Neuronal stem cell (in vitro differentiated cells): ENCODE results near the gene ARHGEF10L.

ENCODE experiments used
- DNase-seq: peaks from one replicate; pipeline ENCODE4 v3.0.0-alpha.2; 2013; ENCODE audit warnings: low spot score
- H2AFZ ChIP-seq: one replicate; pipeline ENCODE4 v1.6.1; 2013; ENCODE audit warnings: mild to moderate bottlenecking, low read length, inconsistent platforms
- H2AK5ac ChIP-seq: 2 replicates; pipeline ENCODE4 v1.6.1; 2013; ENCODE audit warnings: low read depth, mild to moderate bottlenecking, inconsistent platforms, low read length, moderate library complexity, mixed read lengths
- H2BK120ac ChIP-seq: 2 replicates; pipeline ENCODE4 v1.6.1; 2013; ENCODE audit warnings: low read depth, mild to moderate bottlenecking, inconsistent platforms, low read length, moderate library complexity, mixed read lengths
- H2BK12ac ChIP-seq: one replicate; pipeline ENCODE4 v1.6.1; 2013; ENCODE audit warnings: low read length, inconsistent platforms
- H2BK15ac ChIP-seq: 2 replicates; pipeline ENCODE4 v1.6.1; 2013; ENCODE audit warnings: mild to moderate bottlenecking, low read length, inconsistent platforms, mixed read lengths
- H2BK5ac ChIP-seq: one replicate; pipeline ENCODE4 v1.6.1; 2013; ENCODE audit warnings: inconsistent platforms, mild to moderate bottlenecking, low read length, moderate library complexity
- H3K14ac ChIP-seq: one replicate; pipeline ENCODE4 v1.6.1; 2013; ENCODE audit warnings: low read length, inconsistent platforms
- H3K18ac ChIP-seq: 2 replicates; pipeline ENCODE4 v1.6.1; 2013; ENCODE audit warnings: low read length, inconsistent platforms
- H3K23ac ChIP-seq: 2 replicates; pipeline ENCODE4 v1.6.1; 2013; ENCODE audit warnings: low read depth, mild to moderate bottlenecking, mixed read lengths, low read length, inconsistent platforms; ENCODE audit not compliant: poor library complexity
- H3K27ac ChIP-seq: replicated peaks from 3 replicates; pipeline ENCODE4 v1.5.1; 2013; ENCODE audit warnings: low read length, inconsistent platforms
- H3K27me3 ChIP-seq, 3 experiments: 2 replicates each; pipeline ENCODE4 v1.6.1; 2013; ENCODE audit warnings: low read length in 3 of 3, mild to moderate bottlenecking in 2 of 3, inconsistent platforms in 1 of 3, low read depth in 1 of 3, mixed read lengths in 1 of 3, moderate library complexity in 1 of 3; ENCODE audit not compliant: control insufficient read depth in 3 of 3, insufficient read depth in 3 of 3
- H3K36me3 ChIP-seq, 2 donors: replicated peaks in 1 of 2; 2 replicates each; pipeline ENCODE4 v1.6.1; 2013; ENCODE audit warnings: low read length in 2 of 2; ENCODE audit not compliant: control insufficient read depth in 2 of 2, insufficient read depth in 2 of 2
- H3K4ac ChIP-seq: 2 replicates; pipeline ENCODE4 v1.6.1; 2013; ENCODE audit warnings: inconsistent platforms, mild to moderate bottlenecking, low read length, moderate library complexity
- H3K4me1 ChIP-seq, 2 donors: 1 replicate in 1 of 2; 2 replicates in 1 of 2; pipeline ENCODE4 v1.6.1; 2013; ENCODE audit warnings: low read length in 2 of 2, low read depth in 1 of 2; ENCODE audit not compliant: control insufficient read depth in 2 of 2, insufficient read depth in 1 of 2
- H3K4me2 ChIP-seq: one replicate; pipeline ENCODE4 v1.6.1; 2013; ENCODE audit warnings: mild to moderate bottlenecking, low read length, inconsistent platforms; ENCODE audit not compliant: insufficient read depth, poor library complexity, severe bottlenecking
- H3K4me3 ChIP-seq, 2 donors: 2 replicates each; pipeline ENCODE4 v1.5.1; 2013; ENCODE audit warnings: low read length in 2 of 2, mild to moderate bottlenecking in 2 of 2, inconsistent platforms in 1 of 2, moderate library complexity in 1 of 2
- H3K79me1 ChIP-seq: one replicate; pipeline ENCODE4 v1.6.1; 2013; ENCODE audit warnings: low read depth, mild to moderate bottlenecking, inconsistent platforms, low read length, moderate library complexity
- H3K9ac ChIP-seq: one replicate; pipeline ENCODE4 v1.6.1; 2013; ENCODE audit warnings: mild to moderate bottlenecking, low read depth, low read length, inconsistent platforms; ENCODE audit not compliant: poor library complexity
- H3K9me3 ChIP-seq, 2 donors: replicated peaks in 1 of 2; 2 replicates each; pipeline versions ENCODE3 to v1.6.1; 2013; ENCODE audit warnings: low read length in 2 of 2, mild to moderate bottlenecking in 2 of 2, inconsistent platforms in 1 of 2, low read depth in 1 of 2, mixed read lengths in 1 of 2, moderate library complexity in 1 of 2; ENCODE audit not compliant: control insufficient read depth in 2 of 2, insufficient read depth in 1 of 2
- H4K8ac ChIP-seq: one replicate; pipeline ENCODE4 v1.6.1; 2013; ENCODE audit warnings: low read depth, mild to moderate bottlenecking, inconsistent platforms, low read length, moderate library complexity
- H4K91ac ChIP-seq: one replicate; pipeline ENCODE4 v1.6.1; 2013; ENCODE audit warnings: low read length, low read depth, mild to moderate bottlenecking, inconsistent platforms; ENCODE audit not compliant: poor library complexity
- WGBS, 2 donors: extraction: QIAGEN DNeasy Blood & Tissue Kit; methylation state at CpG; one replicate each; pipeline ENCODE4 v1.1.7; 2013; ENCODE audit warnings: missing lambda C conversion rate in 2 of 2, mixed read lengths in 1 of 2; ENCODE audit not compliant: insufficient read length in 2 of 2, insufficient replicate concordance in 1 of 2; ENCODE audit errors: extremely low coverage in 2 of 2; 5-methylcytosine and 5-hydroxymethylcytosine counted together

The ARHGEF10L gene

GRCh38 chr1:17594690-17595601, 55.4 kb downstream of the ARHGEF10L start:
- peak overlapping the region; percentile 5 for H3K18ac ChIP-seq
- H2BK120ac ChIP-seq, result no peak overlapping the region
- no peak overlapping the region for H2AFZ ChIP-seq
- no peak overlapping the region for H3K9ac ChIP-seq
- no peak overlapping the region for H3K4me3 ChIP-seq
- H3K27ac ChIP-seq, result no peak overlapping the region
- peak overlapping the region; percentile 21 for H3K14ac ChIP-seq
- no peaks in the 10 kb centered on the region for H3K9me3 ChIP-seq
- H3K4me2 ChIP-seq, result no peak overlapping the region
- no peak overlapping the region for H2BK15ac ChIP-seq
- H4K91ac ChIP-seq, result no peak overlapping the region
- H3K27me3 ChIP-seq, result no peaks in the 10 kb centered on the region
- H2AK5ac ChIP-seq, result no peak overlapping the region
- DNase-seq, result no peak
- H3K4ac ChIP-seq, result no peak overlapping the region
- peaks cover 11 to 49% of the 10 kb centered on the region in 2 donors for H3K36me3 ChIP-seq
- no peak overlapping the region for H4K8ac ChIP-seq
- no peak overlapping the region for H3K23ac ChIP-seq
- H2BK5ac ChIP-seq, result no peak overlapping the region
- H3K4me1 ChIP-seq, result no peaks in the 10 kb centered on the region
- WGBS, 2 donors, result no CpG with 5 or more reads among the region's 8 CpGs
- no peak overlapping the region for H2BK12ac ChIP-seq
- H3K79me1 ChIP-seq, result peaks cover 3% of the 10 kb centered on the region

GRCh38 chr1:17595602-17595925, 56.1 kb downstream of the ARHGEF10L start:
- Histone ChIP-seq H4K91ac (no peak overlapping the region), H2BK15ac (no peak overlapping the region), H3K18ac (peak overlapping the region; percentile 5), H3K4me3 (no peak overlapping the region), H3K36me3 (peaks cover 11 to 44% of the 10 kb centered on the region in 2 donors), H2AFZ (no peak overlapping the region), H2BK12ac (no peak overlapping the region), H3K9ac (no peak overlapping the region), H3K4me1 (no peaks in the 10 kb centered on the region), H2BK5ac (no peak overlapping the region), H3K27me3 (no peaks in the 10 kb centered on the region), H3K27ac (no peak overlapping the region), H3K4me2 (no peak overlapping the region), H2AK5ac (no peak overlapping the region), H2BK120ac (no peak overlapping the region), H3K79me1 (peaks cover 4% of the 10 kb centered on the region), H3K14ac (peak overlapping the region; percentile 21), H4K8ac (no peak overlapping the region), H3K9me3 (no peaks in the 10 kb centered on the region), H3K23ac (no peak overlapping the region), H3K4ac (no peak overlapping the region)
- DNase-seq, result no peak
- WGBS, 2 donors, result no CpG with 5 or more reads among the region's 10 CpGs

- Histone ChIP-seq H4K91ac (no peak overlapping the region), H3K18ac (no peak overlapping the region), H3K27me3 (no peaks in the 10 kb centered on the region), H2BK12ac (no peak overlapping the region), H2AFZ (no peak overlapping the region), H3K4me2 (no peak overlapping the region), H2BK5ac (no peak overlapping the region), H3K23ac (no peak overlapping the region), H3K9me3 (no peaks in the 10 kb centered on the region), H3K27ac (no peak overlapping the region), H3K4me1 (no peaks in the 10 kb centered on the region), H4K8ac (no peak overlapping the region), H2BK15ac (no peak overlapping the region), H3K4ac (no peak overlapping the region), H2AK5ac (no peak overlapping the region), H2BK120ac (no peak overlapping the region), H3K9ac (no peak overlapping the region), H3K4me3 (no peak overlapping the region), H3K79me1 (peaks cover 4% of the 10 kb centered on the region), H3K36me3 (peaks cover 11 to 39% of the 10 kb centered on the region in 2 donors), H3K14ac (no peak overlapping the region)
- no peak for DNase-seq
- no CpG with 5 or more reads among the region's 9 CpGs for WGBS, 2 donors
These were observed 56.7 kb downstream of the ARHGEF10L start for GRCh38 chr1:17596186-17596585.

- H2AK5ac ChIP-seq, result no peak overlapping the region
- no peak overlapping the region for H4K91ac ChIP-seq
- no peaks in the 10 kb centered on the region for H3K27me3 ChIP-seq
- WGBS, 2 donors, result no CpG with 5 or more reads among the region's 19 CpGs
- peaks cover 7% of the 10 kb centered on the region for H3K79me1 ChIP-seq
- no peak overlapping the region for H3K4ac ChIP-seq
- H3K4me1 ChIP-seq, result no peaks in the 10 kb centered on the region
- H3K23ac ChIP-seq, result peak overlapping the region; percentile 52
- peak overlapping the region; percentile 69 for H3K18ac ChIP-seq
- H2BK120ac ChIP-seq, result no peak overlapping the region
- no peaks in the 10 kb centered on the region for H3K9me3 ChIP-seq
- H4K8ac ChIP-seq, result no peak overlapping the region
- DNase-seq, result no peak
- H3K4me2 ChIP-seq, result no peak overlapping the region
- H3K4me3 ChIP-seq, result no peak overlapping the region
- no peak overlapping the region for H3K27ac ChIP-seq
- H2AFZ ChIP-seq, result no peak overlapping the region
- no peak overlapping the region for H2BK15ac ChIP-seq
- H3K36me3 ChIP-seq, result peaks cover 9 to 36% of the 10 kb centered on the region in 2 donors
- H3K14ac ChIP-seq, result no peak overlapping the region
- H2BK5ac ChIP-seq, result no peak overlapping the region
- no peak overlapping the region for H2BK12ac ChIP-seq
- no peak overlapping the region for H3K9ac ChIP-seq
These were observed 57.4 kb downstream of the ARHGEF10L start for GRCh38 chr1:17596651-17597509.
